DND-41 (cell line): ENCODE measurements around the gene OR5M11.
"Not testable (repeated sequence)": the region's sequence is repeated elsewhere in the genome, so short reads cannot be mapped to it uniquely, and the experiment has no call there.

ENCODE experiments used
- CTCF ChIP-seq: IDR thresholded peaks from 2 replicates; pipeline ENCODE4 v1.5.1; 2012; ENCODE audit warnings: borderline replicate concordance, low read length, moderate library complexity, mild to moderate bottlenecking; ENCODE audit not compliant: poor library complexity, severe bottlenecking; ENCODE audit errors: extremely low read depth
- EZH2 ChIP-seq: IDR thresholded peaks from 3 replicates; pipeline ENCODE4 v1.6.1; 2012; ENCODE audit warnings: borderline replicate concordance, low read depth, mild to moderate bottlenecking, moderate library complexity, low read length, inconsistent platforms; ENCODE audit not compliant: severe bottlenecking

- TF ChIP-seq CTCF, EZH2: not testable (repeated sequence)
Measured at GRCh38 chr11:56592088-56592717, 49.1 kb upstream of the OR5M11 start.
